Lower lobe of right lung (tissue), 2 donors: ENCODE measurements around the gene PDLIM4. TPM values are rescaled to one million over a fixed set of nuclear protein-coding genes. Genes with fewer than 3 reads are reported as not detected.

ENCODE experiments used
- ATAC-seq, 2 donors: fragments of 200-7000 bp; cut with Tn5 transposase; one replicate each; pipeline ENCODE4 v1.9.1; 2020 to 2022; ENCODE audit warnings: mild to moderate bottlenecking in 2 of 2, moderate library complexity in 2 of 2
- DNase-seq: peaks from one replicate; pipeline ENCODE4 v3.0.0-alpha.2; 2020
- H3K27ac ChIP-seq: fragments of 200-600 bp; one replicate; pipeline ENCODE4 v1.8.0; 2022
- H3K27me3 ChIP-seq: fragments of 200-600 bp; one replicate; pipeline ENCODE4 v1.8.0; 2022; ENCODE audit warnings: low read depth
- H3K36me3 ChIP-seq: fragments of 200-600 bp; one replicate; pipeline ENCODE4 v1.8.0; 2022; ENCODE audit warnings: mild to moderate bottlenecking
- H3K4me1 ChIP-seq: fragments of 200-600 bp; one replicate; pipeline ENCODE4 v1.8.0; 2022
- H3K4me3 ChIP-seq: fragments of 200-600 bp; one replicate; pipeline ENCODE4 v1.8.0; 2022; ENCODE audit warnings: mild to moderate bottlenecking
- H3K9me3 ChIP-seq: fragments of 200-600 bp; one replicate; pipeline ENCODE4 v1.8.0; 2022
- CTCF ChIP-seq: fragments of 200-600 bp; IDR thresholded peaks from one replicate; pipeline ENCODE4 v1.8.0; 2022; ENCODE audit warnings: antibody characterized with exemption, mild to moderate bottlenecking
- intact Hi-C: fragments of 100-400 bp; cut with DNase I; formaldehyde crosslinking; loops from one replicate; pipeline ENCODE4 v1.11.0; 2022
- total RNA-seq: library from RNA; stranded (reverse); fragmentation: NEBNext Ultra II Directional; extraction: Animal tissue kit (Norgen Biotek cat#: 25700); gene quantifications from one replicate; pipeline ENCODE4 v1.2.1, GENCODE V29; 2021
- donor health status: DM: no; HTN: yes; CAD: no; lungs with severe emphysema.

PDLIM4 gene
- total RNA-seq, 1 donor from 2014 or later: 6.7 TPM

GRCh38 chr5:132291026-132291425 is 33.5 kb downstream of the PDLIM4 start:
- DNase-seq (no peak), ATAC-seq (no peak)
- no peak for TF ChIP-seq CTCF
- Histone ChIP-seq H3K4me1 (peaks cover 27% of the 10 kb centered on the region), H3K27me3 (no peaks in the 10 kb centered on the region), H3K4me3 (no peak overlapping the region), H3K27ac (no peak overlapping the region), H3K36me3 (no peaks in the 10 kb centered on the region), H3K9me3 (no peaks in the 10 kb centered on the region)
- intact Hi-C loops: no loop called here

GRCh38 chr5:132293066-132293991 is 35.8 kb downstream of the PDLIM4 start:
- intact Hi-C loops: no loop called here

GRCh38 chr5:132293992-132294727 is 36.7 kb downstream of the PDLIM4 start, which contains the start of gene SLC22A4:
Gene SLC22A4 (plus strand): TSS chr5:132294394. CDS start chr5:132294617, 223 bp downstream.
- peak; percentile 0 for TF ChIP-seq CTCF
- ATAC-seq (peak; percentile 93 to 94), DNase-seq (peak; percentile 93)
- H3K4me3 ChIP-seq: peak within 1 kb of the TSS; percentile 64
- H3K36me3 ChIP-seq: no peaks in the 10 kb centered on the region
- peaks cover 28% of the 10 kb centered on the region for H3K4me1 ChIP-seq
- intact Hi-C loops: no loop called here
- H3K27me3 ChIP-seq: no peaks in the 10 kb centered on the region
- H3K27ac ChIP-seq: peak within 1 kb of the TSS; percentile 93
- no peaks in the 10 kb centered on the region for H3K9me3 ChIP-seq

More at GRCh38 chr5:132293066-132293991, 35.8 kb downstream of the PDLIM4 start:
- Histone ChIP-seq H3K4me3 (peak overlapping the region; percentile 64), H3K36me3 (no peaks in the 10 kb centered on the region), H3K27me3 (no peaks in the 10 kb centered on the region), H3K9me3 (no peaks in the 10 kb centered on the region), H3K27ac (peak overlapping the region; percentile 93), H3K4me1 (peaks cover 28% of the 10 kb centered on the region)
- DNase-seq: peak; percentile 89
- peak; percentile 80 to 84 for ATAC-seq
- TF ChIP-seq CTCF: peak; percentile 28

- intact Hi-C loops: no loop called here
- no peaks in the 10 kb centered on the region for H3K36me3 ChIP-seq
- H3K4me1 ChIP-seq: peaks cover 28% of the 10 kb centered on the region
- ATAC-seq (peak; percentile 47 to 71), DNase-seq (peak; percentile 90)
- H3K9me3 ChIP-seq: no peaks in the 10 kb centered on the region
- no peaks in the 10 kb centered on the region for H3K27me3 ChIP-seq
- TF ChIP-seq CTCF: no peak
- peak overlapping the region; percentile 93 for H3K27ac ChIP-seq
- peak overlapping the region; percentile 64 for H3K4me3 ChIP-seq
Observed at GRCh38 chr5:132294728-132295504, 37.4 kb downstream of the PDLIM4 start.
